RPMI7951 (cell line): ENCODE results near the gene NFYC. TPM values are rescaled to one million over a fixed set of nuclear protein-coding genes. Genes with fewer than 3 reads are reported as not detected.

Experiments
- DNase-seq: peaks from one replicate; pipeline ENCODE4 v3.0.0-alpha.2; 2012; ENCODE audit warnings: low read depth
- total RNA-seq: library from RNA; depleted of rRNA; stranded (reverse); fragments of >200 nt; shearing (Covaris generic); gene quantifications from 2 replicates; pipeline ENCODE4 v1.2.3, GENCODE V29; 2014

Gene NFYC
- total RNA-seq, 1 experiment from 2014 or later = 26.1 TPM

DNA sequence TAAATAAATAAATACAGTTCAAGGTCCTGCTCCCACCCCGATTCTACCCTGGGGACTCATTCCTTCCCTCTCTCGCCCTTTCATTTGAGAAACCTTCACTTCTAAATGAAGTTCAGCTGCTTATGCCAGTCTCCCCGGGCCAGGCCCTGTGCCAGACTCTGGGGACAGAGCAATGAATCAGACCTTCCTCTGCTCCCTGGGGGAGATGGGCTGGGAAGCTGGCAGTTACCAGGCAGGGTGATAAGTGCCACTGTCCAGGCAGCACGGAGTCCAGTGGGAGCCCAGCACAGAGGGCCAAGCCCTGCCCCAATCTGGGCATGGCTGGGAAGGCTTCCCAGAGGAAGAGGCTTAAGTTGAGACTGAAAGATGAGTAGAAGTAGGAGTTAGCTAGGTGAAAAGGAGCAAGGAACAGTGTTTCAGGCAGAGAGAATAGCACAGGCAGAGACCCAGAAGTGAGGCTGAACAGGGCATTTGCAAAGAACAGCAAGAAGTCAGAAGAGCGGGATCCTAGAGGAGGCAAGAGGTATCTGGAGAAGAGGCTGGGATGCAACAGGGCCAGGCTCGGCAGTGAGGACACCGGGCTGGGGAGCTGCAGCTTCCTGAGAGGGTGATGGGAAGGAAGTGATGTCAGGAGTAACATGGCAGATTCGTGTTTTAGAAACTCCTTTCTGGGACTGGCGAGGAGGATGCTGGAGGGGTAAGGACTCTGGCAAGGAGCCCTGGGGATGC, 105.6 kb downstream of the NFYC start:
- peak; percentile 51 for DNase-seq

- DNase-seq = no peak
Observed at GRCh38 chr1:40797668-40798010, 106.1 kb downstream of the NFYC start.

DNA sequence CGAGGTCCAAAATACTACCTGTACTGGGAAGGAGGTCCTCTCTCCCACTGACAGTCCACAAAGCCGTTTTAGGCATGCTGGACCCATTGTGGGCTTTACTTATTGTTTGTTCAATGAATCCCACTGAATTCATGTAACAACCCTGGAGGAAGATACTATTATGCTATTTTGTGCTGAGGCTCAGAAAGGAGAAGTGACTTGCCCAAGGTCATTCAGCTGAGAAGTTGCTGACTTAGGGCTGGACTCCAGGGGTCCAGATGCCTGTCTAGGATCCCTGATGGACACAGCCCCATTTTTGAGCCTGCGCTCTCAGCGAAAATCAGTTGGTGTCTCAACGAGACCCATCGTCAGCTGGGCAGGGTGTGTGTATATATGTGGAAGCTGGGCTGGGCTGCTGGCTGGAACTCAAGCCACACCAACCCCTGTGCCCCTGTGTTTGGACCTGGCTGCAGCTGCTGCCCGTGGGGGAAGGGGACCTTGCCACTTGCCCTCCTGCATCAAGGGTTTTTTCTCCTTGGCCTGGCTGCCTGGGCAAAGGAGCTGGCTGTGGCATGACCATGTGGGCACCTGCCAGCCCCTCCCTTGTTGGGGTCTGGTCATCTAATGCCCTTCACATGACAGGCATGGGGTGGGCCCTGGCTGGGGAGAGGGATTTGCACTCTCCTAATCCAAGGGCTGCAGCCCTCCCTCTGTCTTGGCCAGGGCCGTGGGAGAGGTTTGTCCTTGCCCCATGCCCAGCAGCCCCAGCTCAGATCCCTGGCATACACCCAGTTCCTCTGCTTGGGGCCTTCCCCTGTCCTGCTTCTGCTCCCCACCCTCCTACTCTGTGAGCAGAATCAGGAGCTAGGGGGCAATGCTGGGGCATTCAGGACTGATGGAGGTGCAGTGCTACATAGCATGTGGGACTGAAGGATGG, 107.1 kb downstream of the NFYC start:
- no peak for DNase-seq

DNA sequence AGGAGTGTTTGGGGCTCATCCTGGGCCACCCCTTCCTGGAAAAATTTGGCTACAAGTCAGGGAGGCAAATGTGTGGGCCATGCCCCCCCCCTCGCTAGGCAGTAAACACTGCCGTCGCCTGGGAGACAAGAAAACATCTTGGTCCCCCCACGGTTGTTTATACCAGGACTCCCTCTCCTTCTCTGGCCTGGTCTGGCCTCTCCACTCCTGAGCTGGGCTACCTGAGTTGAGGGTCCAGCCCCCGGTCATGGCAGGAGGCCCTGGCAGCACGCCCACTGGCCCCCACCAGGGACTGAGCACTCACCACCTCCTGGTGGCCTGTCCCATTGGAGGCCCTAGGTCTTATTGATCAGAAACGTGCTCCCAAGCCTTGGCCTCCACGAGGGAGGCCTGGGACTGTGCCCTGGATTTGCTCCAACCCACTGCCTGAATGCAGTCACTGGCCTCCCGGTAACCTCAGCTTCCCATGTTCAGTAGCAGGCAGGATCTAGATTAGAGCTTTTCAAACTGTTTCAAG, 107.9 kb downstream of the NFYC start:
- DNase-seq = no peak

DNA sequence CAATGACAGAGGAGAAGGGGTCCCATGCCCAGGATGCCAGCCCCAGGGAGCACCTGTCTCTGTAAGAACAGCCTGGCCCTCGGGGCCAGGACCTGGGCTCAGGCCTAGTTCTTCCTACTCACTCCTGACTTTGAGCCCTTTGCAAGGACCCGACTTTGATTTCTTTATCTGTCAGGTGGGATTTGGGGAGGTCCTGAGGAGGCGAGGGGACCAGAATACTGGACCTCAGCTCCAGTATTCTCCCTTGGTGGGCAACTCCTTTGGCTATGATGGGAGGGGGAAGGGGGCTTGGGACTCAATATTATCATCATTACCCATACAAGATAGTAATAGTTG, 110.2 kb downstream of the NFYC start:
- no peak for DNase-seq

GRCh38 chr1:40802078-40802741, 110.7 kb downstream of the NFYC start:
- DNase-seq = peak; percentile 73

- DNase-seq = no peak
Observed at GRCh38 chr1:40802742-40803113, 111.2 kb downstream of the NFYC start.

GRCh38 chr1:40803447-40803846, 111.9 kb downstream of the NFYC start:
- DNase-seq = no peak

- DNase-seq = no peak
Observed at GRCh38 chr1:40803902-40804301, 112.4 kb downstream of the NFYC start.

DNA sequence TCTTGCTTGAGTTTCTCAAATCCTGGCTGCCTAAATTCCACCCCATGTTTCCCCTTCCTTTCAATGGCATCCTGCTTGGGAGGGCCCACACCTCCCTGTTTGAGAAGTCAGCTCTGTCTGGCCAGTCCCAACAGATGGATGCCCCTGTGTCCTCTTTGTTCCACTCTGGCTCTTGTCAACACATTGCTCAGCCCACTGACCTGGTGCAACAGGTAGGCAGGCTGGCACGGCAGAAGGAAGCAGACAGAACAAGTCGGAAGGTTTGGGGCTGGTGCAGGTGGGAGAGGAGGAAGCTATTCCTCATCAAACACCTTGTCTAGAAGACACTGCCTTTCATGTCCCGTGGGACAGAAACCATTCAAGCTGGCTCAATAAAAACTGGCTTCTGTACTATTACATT, 114.7 kb downstream of the NFYC start:
- no peak for DNase-seq

DNA sequence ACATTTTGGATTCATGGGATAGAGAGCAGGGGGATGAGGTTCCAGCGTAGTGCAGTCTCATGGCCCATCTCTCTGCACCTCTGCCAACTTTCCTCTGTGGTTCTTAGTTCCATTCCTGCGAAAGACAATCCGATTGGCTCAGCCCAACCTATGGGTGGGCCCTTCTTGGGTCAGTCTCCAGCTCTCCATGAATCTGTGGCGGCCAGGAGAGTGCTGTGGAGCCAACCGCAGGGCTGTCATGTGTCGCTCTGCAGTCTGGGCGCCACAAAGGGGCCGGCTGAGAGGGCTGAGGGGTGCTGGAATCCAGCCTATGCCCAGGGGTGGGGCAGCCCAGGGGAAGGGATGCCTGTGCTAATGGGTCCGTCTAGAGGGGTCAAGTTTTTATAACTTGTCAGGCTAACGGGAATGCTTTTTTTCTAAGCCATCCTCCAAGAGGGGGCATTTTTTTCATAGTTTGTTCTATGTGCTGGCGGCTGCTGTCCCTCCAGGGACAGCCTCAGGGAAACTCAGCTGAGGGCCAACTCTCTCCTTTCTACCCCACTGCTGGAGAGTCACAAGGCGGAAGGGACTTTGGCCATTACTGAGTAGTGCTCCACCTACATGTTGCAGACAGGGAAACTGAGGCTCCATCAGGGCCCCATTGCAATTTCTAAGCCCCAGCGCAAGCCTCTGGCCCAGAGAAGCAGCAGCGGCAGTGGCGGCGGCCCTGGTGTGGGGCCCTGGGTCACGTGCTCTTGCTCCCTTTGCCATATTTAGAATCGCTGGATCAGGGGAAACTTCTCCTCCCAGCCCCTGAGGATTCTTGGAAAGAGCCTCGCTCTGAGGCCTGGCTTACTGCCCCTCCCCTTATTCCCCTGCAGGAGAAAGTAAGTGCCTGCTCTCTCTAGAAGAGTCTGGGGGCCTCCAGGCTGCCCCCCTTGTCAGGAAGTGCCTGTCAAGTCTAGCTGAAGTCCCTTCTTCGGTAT, 115.5 kb downstream of the NFYC start:
- DNase-seq = peak; percentile 31

DNA sequence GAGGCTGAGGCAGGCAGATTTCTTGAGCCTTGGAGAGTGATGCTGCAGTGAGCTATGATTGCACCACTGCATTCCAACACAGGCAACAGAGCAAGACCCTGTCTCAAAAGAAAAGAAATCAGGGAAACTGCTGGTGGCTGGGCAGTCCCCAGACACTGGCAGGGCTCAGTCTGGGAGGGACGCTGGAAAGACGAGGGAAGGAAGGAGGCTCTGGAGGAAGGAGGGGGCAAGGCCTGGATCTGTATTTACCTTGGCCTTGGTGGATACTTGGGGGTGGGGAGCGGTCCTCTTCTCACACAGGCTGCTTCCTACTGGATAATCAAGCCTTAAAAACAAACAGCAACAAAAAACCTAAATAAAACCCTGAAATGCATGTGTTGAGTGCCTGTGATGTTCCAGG, 116.5 kb downstream of the NFYC start:
- DNase-seq = no peak

DNA sequence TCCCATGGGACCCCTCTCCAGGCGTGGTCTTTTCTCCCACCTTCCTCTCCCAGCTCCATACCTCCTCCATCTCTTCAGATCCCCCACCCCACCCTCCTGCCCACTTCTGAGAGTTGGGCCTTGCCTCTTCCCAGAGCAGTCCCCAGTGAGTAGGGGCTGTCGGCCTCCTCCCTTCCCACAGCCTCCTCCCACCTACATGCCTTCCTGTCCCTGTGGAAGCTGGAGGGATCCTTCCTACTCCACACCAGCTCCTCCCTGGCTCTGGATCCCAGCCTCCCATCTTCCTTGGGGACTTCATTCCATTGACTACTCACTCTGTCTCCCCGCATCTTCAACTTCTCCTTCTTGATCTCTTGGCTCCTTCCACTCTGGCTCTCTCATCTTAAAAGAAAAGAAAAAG, 116.9 kb downstream of the NFYC start:
- DNase-seq = no peak

DNA sequence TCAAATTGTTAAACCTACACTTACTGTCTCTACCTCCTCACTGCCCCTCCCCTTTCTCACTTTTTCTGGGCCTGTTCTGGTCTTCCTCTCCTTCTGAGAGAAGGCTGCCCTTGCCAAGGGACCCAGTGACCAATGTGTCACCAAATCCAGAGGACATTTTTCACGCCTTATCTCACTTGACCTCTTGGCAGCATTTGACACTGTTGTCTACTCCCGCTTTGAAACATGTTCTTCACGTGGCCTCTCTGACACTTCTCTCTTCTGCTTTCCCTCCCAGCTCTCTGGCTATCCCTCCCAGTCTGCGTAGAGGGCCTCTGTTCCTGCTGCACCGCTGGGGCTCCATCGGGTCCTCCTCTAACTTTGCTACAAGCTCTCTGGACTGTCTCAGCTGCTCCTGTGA, 117.4 kb downstream of the NFYC start:
- no peak for DNase-seq

GRCh38 chr1:40810927-40811326, 119.4 kb downstream of the NFYC start:
- no peak for DNase-seq

GRCh38 chr1:40815420-40815819, 123.9 kb downstream of the NFYC start:
- no peak for DNase-seq

GRCh38 chr1:40817791-40818263, 126.3 kb downstream of the NFYC start:
- no peak for DNase-seq

- no peak for DNase-seq
Observed at GRCh38 chr1:40818264-40818961, 126.9 kb downstream of the NFYC start.

- DNase-seq = no peak
Observed at GRCh38 chr1:40819101-40819500, 127.6 kb downstream of the NFYC start.

DNA sequence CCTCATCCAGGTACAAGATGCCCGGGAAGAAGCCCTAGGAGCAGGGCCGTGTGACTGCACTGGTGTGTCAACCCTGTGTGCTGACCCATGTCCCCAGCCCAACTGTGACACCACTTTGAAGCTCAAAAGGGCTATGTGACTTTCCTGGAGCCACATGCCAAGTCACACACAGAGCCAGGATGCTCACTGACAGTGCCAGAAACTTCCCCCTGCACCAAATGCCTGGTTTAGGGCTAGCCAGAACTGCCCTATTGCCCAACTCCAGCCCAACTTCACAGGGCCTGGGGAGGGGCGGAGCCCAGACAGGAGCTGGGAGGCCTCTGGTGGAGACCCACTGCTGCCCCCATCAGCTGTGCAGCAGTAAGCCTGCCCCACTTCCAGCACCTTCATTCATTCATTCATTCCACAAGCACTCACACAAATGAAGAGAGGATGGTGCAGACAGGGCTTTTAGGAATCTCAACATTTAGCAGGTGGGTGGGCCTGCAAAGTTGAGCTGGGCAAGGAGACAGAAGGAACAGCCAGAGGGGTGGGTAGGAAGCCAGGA, 128.8 kb downstream of the NFYC start:
- DNase-seq = no peak
